Uterus (tissue), 4 donors: Measurements from ENCODE around the gene SGPP2. TPM values are rescaled to one million over a fixed set of nuclear protein-coding genes. Genes with fewer than 3 reads are reported as not detected.

Source experiments
- DNase-seq, 2 donors: peaks; one replicate each; pipeline ENCODE4 v3.0.0-alpha.2; 2019 to 2020
- H3K27ac ChIP-seq, 2 donors: fragments of 200-600 bp; sonication (generic); 1 replicate in 1 of 2; 2 replicates in 1 of 2; pipeline ENCODE4 v1.5.1; 2016 to 2018
- H3K27me3 ChIP-seq, 2 donors: fragments of 200-600 bp; sonication (generic); one replicate each; pipeline ENCODE4 v1.5.1; 2018 to 2019; ENCODE audit warnings: control low read depth in 1 of 2
- H3K36me3 ChIP-seq, 2 donors: fragments of 200-600 bp; sonication (generic); one replicate each; pipeline ENCODE4 v1.5.1; 2019; ENCODE audit warnings: control low read depth in 1 of 2
- H3K4me1 ChIP-seq, 2 donors: fragments of 200-600 bp; sonication (generic); one replicate each; pipeline ENCODE4 v1.5.1; 2018 to 2019; ENCODE audit warnings: control low read depth in 1 of 2
- H3K4me3 ChIP-seq, 2 donors: fragments of 200-600 bp; sonication (generic); 1 replicate in 1 of 2; 2 replicates in 1 of 2; pipeline ENCODE4 v1.5.1; 2018 to 2019; ENCODE audit warnings: mild to moderate bottlenecking in 1 of 2
- H3K9me3 ChIP-seq, 2 donors: fragments of 200-600 bp; sonication (generic); one replicate each; pipeline ENCODE4 v1.5.1; 2019; ENCODE audit warnings: control low read depth in 1 of 2
- CTCF ChIP-seq, 4 experiments: fragments of 200-600 bp in 2 of 4; fragments of 450-650 bp in 2 of 4; sonication (generic) in 2 of 4; IDR thresholded peaks; one replicate each; pipeline ENCODE4 v1.5.1; 2016 to 2019; ENCODE audit warnings: antibody characterized with exemption in 4 of 4, mild to moderate bottlenecking in 2 of 4, moderate library complexity in 1 of 4
- POLR2A ChIP-seq, 2 donors: fragments of 450-650 bp; IDR thresholded peaks; one replicate each; pipeline ENCODE4 v1.6.1; 2016; ENCODE audit warnings: antibody characterized with exemption in 2 of 2, mild to moderate bottlenecking in 1 of 2, moderate library complexity in 1 of 2
- intact Hi-C: fragments of 100-400 bp; cut with DNase I; formaldehyde crosslinking; loops from one replicate; pipeline ENCODE4 v1.15.1; 2023; ENCODE audit warnings: low total_unique reads
- total RNA-seq, 4 donors: library from RNA; depleted of rRNA in 3 of 4; stranded (reverse); fragments of >200 nt in 3 of 4; gene quantifications; one replicate each; pipeline versions ENCODE4 v1.1.0 to v1.2.4, GENCODE V29; 2014 to 2023
- donor health status: DM: yes; HTN: yes; CAD: no.

SGPP2 gene
- total RNA-seq, 4 donors from 2014 or later: under 0.01 to 8.6 (median 4.2) TPM; not detected in 1

GRCh38 chr2:222442665-222443064 lies 18.3 kb downstream of the SGPP2 start:
- DNase-seq: no peak
- no peak for TF ChIP-seq CTCF (IDR thresholded peaks at IDR 0.05)
- no peak for TF ChIP-seq POLR2A (IDR thresholded peaks at IDR 0.05)
- no peak overlapping the region for H3K4me3 ChIP-seq
- peaks cover 0 to 11% of the 10 kb centered on the region in 2 donors for H3K4me1 ChIP-seq
- no peaks in the 10 kb centered on the region for H3K9me3 ChIP-seq
- no peaks in the 10 kb centered on the region for H3K27me3 ChIP-seq
- intact Hi-C loops: no loop called here
- H3K27ac ChIP-seq: no peak overlapping the region
- H3K36me3 ChIP-seq: no peaks in the 10 kb centered on the region

- H3K9me3 ChIP-seq: no peaks in the 10 kb centered on the region
- intact Hi-C loops: no loop called here
- no peak overlapping the region for H3K4me3 ChIP-seq
- no peak for DNase-seq
- no peaks in the 10 kb centered on the region for H3K36me3 ChIP-seq
- H3K27ac ChIP-seq: no peak overlapping the region
- H3K27me3 ChIP-seq: no peaks in the 10 kb centered on the region
- no peak for TF ChIP-seq POLR2A (IDR thresholded peaks at IDR 0.05)
- no peak for TF ChIP-seq CTCF (IDR thresholded peaks at IDR 0.05)
- peaks cover 5 to 11% of the 10 kb centered on the region in 2 donors for H3K4me1 ChIP-seq
Observed at GRCh38 chr2:222445227-222445626, 20.9 kb downstream of the SGPP2 start.

- no peaks in the 10 kb centered on the region for H3K36me3 ChIP-seq
- TF ChIP-seq POLR2A (IDR thresholded peaks at IDR 0.05) (no peak), CTCF (IDR thresholded peaks at IDR 0.05) (no peak)
- peaks cover 0 to 5% of the 10 kb centered on the region in 2 donors for H3K4me1 ChIP-seq
- no peaks in the 10 kb centered on the region for H3K27me3 ChIP-seq
- DNase-seq: no peak
- intact Hi-C loops: no loop called here
- no peak overlapping the region for H3K27ac ChIP-seq
- H3K9me3 ChIP-seq: no peaks in the 10 kb centered on the region
- H3K4me3 ChIP-seq: no peak overlapping the region
Observed at GRCh38 chr2:222447131-222447530, 22.8 kb downstream of the SGPP2 start.

GRCh38 chr2:222448748-222449181 lies 24.4 kb downstream of the SGPP2 start:
- TF ChIP-seq CTCF (IDR thresholded peaks at IDR 0.05) (no peak), POLR2A (IDR thresholded peaks at IDR 0.05) (no peak)
- DNase-seq: peak; percentile 65 to 72
- Histone ChIP-seq H3K4me3 (no peak overlapping the region), H3K36me3 (no peaks in the 10 kb centered on the region), H3K27me3 (no peaks in the 10 kb centered on the region), H3K9me3 (no peaks in the 10 kb centered on the region), H3K4me1 (peaks cover 0 to 5% of the 10 kb centered on the region in 2 donors), H3K27ac (peak overlapping the region in 1 of 2 donors; percentile 53)
- intact Hi-C loops: no loop called here

GRCh38 chr2:222450021-222450420 lies 25.7 kb downstream of the SGPP2 start:
- H3K4me1 ChIP-seq: peaks cover 0 to 5% of the 10 kb centered on the region in 2 donors
- no peak overlapping the region for H3K27ac ChIP-seq
- TF ChIP-seq CTCF (IDR thresholded peaks at IDR 0.05) (no peak), POLR2A (IDR thresholded peaks at IDR 0.05) (no peak)
- intact Hi-C loops: no loop called here
- DNase-seq: no peak
- no peaks in the 10 kb centered on the region for H3K36me3 ChIP-seq
- no peaks in the 10 kb centered on the region for H3K27me3 ChIP-seq
- no peaks in the 10 kb centered on the region for H3K9me3 ChIP-seq
- no peak overlapping the region for H3K4me3 ChIP-seq
